ENCODE measurements around the gene GRXCR1. TPM values are rescaled to one million over a fixed set of nuclear protein-coding genes. Genes with fewer than 3 reads are reported as not detected.

The GRXCR1 gene
- total RNA-seq: not detected

DNA sequence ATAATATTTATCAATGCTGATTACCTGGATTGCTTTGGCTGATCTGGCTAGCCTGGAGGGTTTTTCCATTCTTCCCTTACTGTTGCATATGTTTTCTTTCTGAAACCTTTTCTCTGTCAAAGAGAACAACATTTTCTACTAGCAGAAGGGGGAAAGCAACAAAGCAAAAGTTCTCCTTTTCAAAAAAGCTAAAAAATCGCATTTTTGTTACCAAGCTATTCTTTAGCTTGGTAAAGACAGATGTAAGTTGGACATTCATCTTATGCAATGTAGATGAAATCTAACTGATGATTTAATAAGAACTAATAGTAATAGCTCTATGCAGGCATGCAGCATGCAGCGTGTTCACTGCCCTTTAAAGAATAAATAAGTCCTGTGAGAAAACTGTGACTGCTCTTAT is at the start of gene GRXCR1:
TSS of gene GRXCR1 (plus strand) at position 301 of the 400 bp plus-strand sequence. CDS start 554 bp downstream, outside the sequence.
- DNase-seq (ENCODE audit: low spot score in 2 of 2): no peak
- no peak within 1 kb of the TSS for H3K4me3 ChIP-seq (ENCODE audit: low read depth, poor library complexity, severe bottlenecking)
- TF ChIP-seq CTCF (IDR thresholded peaks at IDR 0.05) (no peak), POLR2A (IDR thresholded peaks at IDR 0.05) (no peak)
- WGBS, 2 donors: 79 to 92% methylated on average over 2 of the region's 2 CpGs
- intact Hi-C loops (cut with DNase I; ENCODE audit: low total_unique reads): no loop called here

DNA sequence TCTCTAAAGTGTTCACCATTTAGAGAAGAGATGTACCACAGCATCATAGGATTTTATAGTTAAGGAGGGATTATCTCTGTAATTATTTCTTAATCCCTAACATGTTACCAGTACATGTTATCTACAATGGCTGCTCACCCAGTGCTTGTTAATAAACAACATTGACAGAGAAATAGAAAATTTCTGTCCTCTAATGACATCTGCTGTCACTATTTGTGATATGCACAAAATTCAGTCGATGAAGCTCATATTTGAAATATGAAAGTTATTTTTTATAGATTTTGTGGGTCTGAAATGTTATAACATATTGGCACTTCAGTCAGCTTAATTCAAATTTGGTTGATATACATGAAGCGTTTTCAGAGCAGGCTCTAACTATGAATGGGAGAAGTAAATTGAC is 48.8 kb upstream of the GRXCR1 start:
- no peak overlapping the region for H3K4me3 ChIP-seq (ENCODE audit: low read depth, poor library complexity, severe bottlenecking)
- no peak for DNase-seq (ENCODE audit: low spot score in 2 of 2)
- 66 to 72% methylated on average over 2 of the region's 2 CpGs for WGBS, 2 donors
- no peak for TF ChIP-seq CTCF (IDR thresholded peaks at IDR 0.05)
- TF ChIP-seq POLR2A (IDR thresholded peaks at IDR 0.05): no peak
- intact Hi-C loops (cut with DNase I; ENCODE audit: low total_unique reads): no loop called here

- DNase-seq (ENCODE audit: low spot score in 2 of 2): no peak
- WGBS, 2 donors: 76 to 80% methylated on average over 3 of the region's 3 CpGs
- intact Hi-C loops (cut with DNase I; ENCODE audit: low total_unique reads): no loop called here
- no peak overlapping the region for H3K4me3 ChIP-seq (ENCODE audit: low read depth, poor library complexity, severe bottlenecking)
- no peak for TF ChIP-seq CTCF (IDR thresholded peaks at IDR 0.05)
- no peak for TF ChIP-seq POLR2A (IDR thresholded peaks at IDR 0.05)
These were observed 48.0 kb upstream of the GRXCR1 start for GRCh38 chr4:42844422-42845070.

GRCh38 chr4:42845586-42845985 is 46.9 kb upstream of the GRXCR1 start:
- TF ChIP-seq CTCF (IDR thresholded peaks at IDR 0.05) (no peak), POLR2A (IDR thresholded peaks at IDR 0.05) (no peak)
- DNase-seq (ENCODE audit: low spot score in 2 of 2): no peak
- intact Hi-C loops (cut with DNase I; ENCODE audit: low total_unique reads): no loop called here
- H3K4me3 ChIP-seq (ENCODE audit: low read depth, poor library complexity, severe bottlenecking): no peak overlapping the region
- WGBS, 2 donors: 17 to 29% methylated on average over 1 of the region's 1 CpG

GRCh38 chr4:42855779-42856178 is 36.7 kb upstream of the GRXCR1 start:
- no peak for DNase-seq (ENCODE audit: low spot score in 2 of 2)
- no peak overlapping the region for H3K4me3 ChIP-seq (ENCODE audit: low read depth, poor library complexity, severe bottlenecking)
- intact Hi-C loops (cut with DNase I; ENCODE audit: low total_unique reads): no loop called here
- TF ChIP-seq CTCF (IDR thresholded peaks at IDR 0.05) (no peak), POLR2A (IDR thresholded peaks at IDR 0.05) (no peak)
